Suppressor macrophage (primary cell): ENCODE measurements around the gene CAPN5.
"Not testable (repeated sequence)": the region's sequence is repeated elsewhere in the genome, so short reads cannot be mapped to it uniquely, and the experiment has no call there.

ENCODE experiments used
- DNase-seq, 4 experiments: peaks; one replicate each; pipeline ENCODE4 v3.0.0-alpha.2; 2020 to 2022

The CAPN5 gene

GRCh38 chr11:77084581-77085191, 17.9 kb downstream of the CAPN5 start:
- no peak for DNase-seq

- DNase-seq, result no peak
Observed at GRCh38 chr11:77085652-77086051, 18.9 kb downstream of the CAPN5 start.

GRCh38 chr11:77086521-77087472, 20.0 kb downstream of the CAPN5 start:
- peak in 3 of 4 experiments; percentile 15 to 21 (median 18) for DNase-seq

- DNase-seq, result no peak
Observed at GRCh38 chr11:77087723-77088225, 21.0 kb downstream of the CAPN5 start.

GRCh38 chr11:77088236-77089003, 21.6 kb downstream of the CAPN5 start:
- DNase-seq, result no peak

GRCh38 chr11:77089004-77089545, 22.3 kb downstream of the CAPN5 start:
- DNase-seq, result peak in 2 of 4 experiments; percentile 18

GRCh38 chr11:77090046-77090372, 23.2 kb downstream of the CAPN5 start:
- no peak for DNase-seq

- no peak for DNase-seq
Observed at GRCh38 chr11:77090373-77091111, 23.8 kb downstream of the CAPN5 start.

GRCh38 chr11:77091146-77091940, 24.6 kb downstream of the CAPN5 start:
- peak; percentile 79 to 87 (median 82) for DNase-seq

GRCh38 chr11:77092382-77092781, 25.6 kb downstream of the CAPN5 start:
- DNase-seq, result no peak

GRCh38 chr11:77093056-77093891, 26.5 kb downstream of the CAPN5 start:
- DNase-seq, result no peak

- no peak for DNase-seq
Observed at GRCh38 chr11:77093987-77094840, 27.4 kb downstream of the CAPN5 start.

- no peak for DNase-seq
Observed at GRCh38 chr11:77094841-77095365, 28.1 kb downstream of the CAPN5 start.

- DNase-seq, result no peak
Observed at GRCh38 chr11:77095551-77096490, 29.1 kb downstream of the CAPN5 start.

- no peak for DNase-seq
Observed at GRCh38 chr11:77096591-77097019, 29.8 kb downstream of the CAPN5 start.

- not testable (repeated sequence) for DNase-seq
Observed at GRCh38 chr11:77097180-77097579, 30.4 kb downstream of the CAPN5 start.

- DNase-seq, result no peak
Observed at GRCh38 chr11:77100166-77101042, 33.6 kb downstream of the CAPN5 start.
